ENCODE measurements around the gene SPAG17. TPM values are rescaled to one million over a fixed set of nuclear protein-coding genes. Genes with fewer than 3 reads are reported as not detected.

SPAG17 gene
- total RNA-seq, 1 experiment from 2014 or later, result 1.8 TPM

GRCh38 chr1:118190561-118190960 lies 5.5 kb upstream of the SPAG17 start:
- H3K27me3 ChIP-seq (ENCODE audit: control insufficient read depth, insufficient read depth, low read length), result no peaks in the 10 kb centered on the region
- H3K4me3 ChIP-seq (ENCODE audit: insufficient read depth, low read depth, low read length), result no peak overlapping the region
- no peaks in the 10 kb centered on the region for H3K36me3 ChIP-seq (replicated peaks; ENCODE audit: control insufficient read depth, insufficient read depth, low read length)
- DNase-seq, result no peak

GRCh38 chr1:118189564-118189963 lies 4.5 kb upstream of the SPAG17 start:
- no peak overlapping the region for H3K4me3 ChIP-seq (ENCODE audit: insufficient read depth, low read depth, low read length)
- H3K27me3 ChIP-seq (ENCODE audit: control insufficient read depth, insufficient read depth, low read length), result no peaks in the 10 kb centered on the region
- H3K36me3 ChIP-seq (replicated peaks; ENCODE audit: control insufficient read depth, insufficient read depth, low read length), result no peaks in the 10 kb centered on the region
- DNase-seq, result no peak

- Histone ChIP-seq H3K27me3 (ENCODE audit: control insufficient read depth, insufficient read depth, low read length) (no peaks in the 10 kb centered on the region), H3K36me3 (replicated peaks; ENCODE audit: control insufficient read depth, insufficient read depth, low read length) (no peaks in the 10 kb centered on the region), H3K4me3 (ENCODE audit: insufficient read depth, low read depth, low read length) (no peak overlapping the region)
- DNase-seq, result no peak
Measured at GRCh38 chr1:118188411-118188810, 3.4 kb upstream of the SPAG17 start.

GRCh38 chr1:118186026-118186425 lies 998 bp upstream of the SPAG17 start:
- H3K36me3 ChIP-seq (replicated peaks; ENCODE audit: control insufficient read depth, insufficient read depth, low read length), result no peaks in the 10 kb centered on the region
- H3K27me3 ChIP-seq (ENCODE audit: control insufficient read depth, insufficient read depth, low read length), result no peaks in the 10 kb centered on the region
- no peak overlapping the region for H3K4me3 ChIP-seq (ENCODE audit: insufficient read depth, low read depth, low read length)
- DNase-seq, result no peak

- H3K36me3 ChIP-seq (replicated peaks; ENCODE audit: control insufficient read depth, insufficient read depth, low read length), result no peaks in the 10 kb centered on the region
- no peaks in the 10 kb centered on the region for H3K27me3 ChIP-seq (ENCODE audit: control insufficient read depth, insufficient read depth, low read length)
- peak; percentile 20 for DNase-seq
- H3K4me3 ChIP-seq (ENCODE audit: insufficient read depth, low read depth, low read length), result peak overlapping the region; percentile 66
Measured at GRCh38 chr1:118184739-118185083, 317 bp downstream of the SPAG17 start.

- Histone ChIP-seq H3K27me3 (ENCODE audit: control insufficient read depth, insufficient read depth, low read length) (no peaks in the 10 kb centered on the region), H3K36me3 (replicated peaks; ENCODE audit: control insufficient read depth, insufficient read depth, low read length) (no peaks in the 10 kb centered on the region), H3K4me3 (ENCODE audit: insufficient read depth, low read depth, low read length) (no peak overlapping the region)
Measured at GRCh38 chr1:118183586-118183985, 1.4 kb downstream of the SPAG17 start.

GRCh38 chr1:118177998-118178397 lies 7.0 kb downstream of the SPAG17 start:
- DNase-seq, result no peak
- Histone ChIP-seq H3K36me3 (replicated peaks; ENCODE audit: control insufficient read depth, insufficient read depth, low read length) (no peaks in the 10 kb centered on the region), H3K4me3 (ENCODE audit: insufficient read depth, low read depth, low read length) (no peak overlapping the region), H3K27me3 (ENCODE audit: control insufficient read depth, insufficient read depth, low read length) (no peaks in the 10 kb centered on the region)

More at GRCh38 chr1:118183586-118183985, 1.4 kb downstream of the SPAG17 start:
- no peak for DNase-seq

GRCh38 chr1:118169016-118169415 lies 16.0 kb downstream of the SPAG17 start:
- Histone ChIP-seq H3K36me3 (replicated peaks; ENCODE audit: control insufficient read depth, insufficient read depth, low read length) (no peaks in the 10 kb centered on the region), H3K4me3 (ENCODE audit: insufficient read depth, low read depth, low read length) (no peak overlapping the region), H3K27me3 (ENCODE audit: control insufficient read depth, insufficient read depth, low read length) (no peaks in the 10 kb centered on the region)
- no peak for DNase-seq

GRCh38 chr1:118160806-118161205 lies 24.2 kb downstream of the SPAG17 start:
- H3K27me3 ChIP-seq (ENCODE audit: control insufficient read depth, insufficient read depth, low read length), result no peaks in the 10 kb centered on the region
- H3K36me3 ChIP-seq (replicated peaks; ENCODE audit: control insufficient read depth, insufficient read depth, low read length), result no peaks in the 10 kb centered on the region
- no peak for DNase-seq
- H3K4me3 ChIP-seq (ENCODE audit: insufficient read depth, low read depth, low read length), result no peak overlapping the region

- no peaks in the 10 kb centered on the region for H3K36me3 ChIP-seq (replicated peaks; ENCODE audit: control insufficient read depth, insufficient read depth, low read length)
- H3K4me3 ChIP-seq (ENCODE audit: insufficient read depth, low read depth, low read length), result no peak overlapping the region
- DNase-seq, result no peak
- no peaks in the 10 kb centered on the region for H3K27me3 ChIP-seq (ENCODE audit: control insufficient read depth, insufficient read depth, low read length)
Measured at GRCh38 chr1:118159569-118159968, 25.5 kb downstream of the SPAG17 start.

- DNase-seq, result no peak
- H3K4me3 ChIP-seq (ENCODE audit: insufficient read depth, low read depth, low read length), result no peak overlapping the region
- H3K36me3 ChIP-seq (replicated peaks; ENCODE audit: control insufficient read depth, insufficient read depth, low read length), result no peaks in the 10 kb centered on the region
- no peaks in the 10 kb centered on the region for H3K27me3 ChIP-seq (ENCODE audit: control insufficient read depth, insufficient read depth, low read length)
Measured at GRCh38 chr1:118158924-118159323, 26.1 kb downstream of the SPAG17 start.

- Histone ChIP-seq H3K4me3 (ENCODE audit: insufficient read depth, low read depth, low read length) (no peak overlapping the region), H3K27me3 (ENCODE audit: control insufficient read depth, insufficient read depth, low read length) (no peaks in the 10 kb centered on the region), H3K36me3 (replicated peaks; ENCODE audit: control insufficient read depth, insufficient read depth, low read length) (no peaks in the 10 kb centered on the region)
- DNase-seq, result no peak
Measured at GRCh38 chr1:118157506-118157905, 27.5 kb downstream of the SPAG17 start.

GRCh38 chr1:118155106-118155505 lies 29.9 kb downstream of the SPAG17 start:
- H3K27me3 ChIP-seq (ENCODE audit: control insufficient read depth, insufficient read depth, low read length), result no peaks in the 10 kb centered on the region
- H3K4me3 ChIP-seq (ENCODE audit: insufficient read depth, low read depth, low read length), result no peak overlapping the region
- no peaks in the 10 kb centered on the region for H3K36me3 ChIP-seq (replicated peaks; ENCODE audit: control insufficient read depth, insufficient read depth, low read length)
- no peak for DNase-seq

GRCh38 chr1:118154220-118154619 lies 30.8 kb downstream of the SPAG17 start:
- DNase-seq, result no peak
- H3K36me3 ChIP-seq (replicated peaks; ENCODE audit: control insufficient read depth, insufficient read depth, low read length), result no peaks in the 10 kb centered on the region
- H3K27me3 ChIP-seq (ENCODE audit: control insufficient read depth, insufficient read depth, low read length), result no peaks in the 10 kb centered on the region

GRCh38 chr1:118151312-118151937 lies 33.6 kb downstream of the SPAG17 start:
- Histone ChIP-seq H3K27me3 (ENCODE audit: control insufficient read depth, insufficient read depth, low read length) (no peaks in the 10 kb centered on the region), H3K36me3 (replicated peaks; ENCODE audit: control insufficient read depth, insufficient read depth, low read length) (no peaks in the 10 kb centered on the region), H3K4me3 (ENCODE audit: insufficient read depth, low read depth, low read length) (no peak overlapping the region)
- DNase-seq, result peak; percentile 18

More at GRCh38 chr1:118154220-118154619, 30.8 kb downstream of the SPAG17 start:
- no peak overlapping the region for H3K4me3 ChIP-seq (ENCODE audit: insufficient read depth, low read depth, low read length)

- Histone ChIP-seq H3K27me3 (ENCODE audit: control insufficient read depth, insufficient read depth, low read length) (no peaks in the 10 kb centered on the region), H3K4me3 (ENCODE audit: insufficient read depth, low read depth, low read length) (no peak overlapping the region), H3K36me3 (replicated peaks; ENCODE audit: control insufficient read depth, insufficient read depth, low read length) (no peaks in the 10 kb centered on the region)
- no peak for DNase-seq
Measured at GRCh38 chr1:118149799-118150198, 35.2 kb downstream of the SPAG17 start.

Data from H7 (cell line).